GM18867 (cell line): ENCODE results near the gene GID4.

Source experiments
- ATAC-seq: cut with Tn5 transposase; IDR thresholded peaks from one replicate; pipeline ENCODE4 v1.9.1; 2021; ENCODE audit warnings: mild to moderate bottlenecking, moderate library complexity; ENCODE audit not compliant: unreplicated experiment

Gene GID4

GRCh38 chr17:18016426-18016825, 22.8 kb upstream of the GID4 start:
- ATAC-seq: no peak

GRCh38 chr17:18017958-18018357, 21.2 kb upstream of the GID4 start:
- no peak for ATAC-seq

GRCh38 chr17:18018411-18018921, 20.7 kb upstream of the GID4 start:
- ATAC-seq: no peak

- ATAC-seq: no peak
These were observed 19.4 kb upstream of the GID4 start for GRCh38 chr17:18019838-18020154.

- no peak for ATAC-seq
These were observed 18.2 kb upstream of the GID4 start for GRCh38 chr17:18020971-18021370.

DNA sequence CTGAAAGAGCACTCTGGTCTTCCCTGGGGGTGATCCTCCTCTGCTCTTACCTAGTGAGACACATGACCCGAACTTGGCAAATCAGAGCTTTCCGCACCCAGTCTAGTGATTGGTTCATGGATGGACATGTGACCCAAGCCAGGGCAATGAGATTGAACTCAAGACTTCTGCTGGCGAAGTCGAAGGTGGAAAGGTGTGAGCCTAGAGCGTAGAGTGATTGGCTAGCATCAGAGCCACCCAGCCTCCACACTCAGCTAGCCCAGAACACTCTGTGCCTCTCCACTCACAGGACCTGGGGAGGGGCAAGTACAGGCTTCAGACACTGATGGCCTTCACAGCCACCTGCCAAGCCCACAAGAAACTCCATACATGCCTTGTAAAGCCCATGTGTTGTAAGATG, 17.8 kb upstream of the GID4 start:
- no peak for ATAC-seq

GRCh38 chr17:18025241-18025944, 13.8 kb upstream of the GID4 start:
- ATAC-seq: peak; percentile 90

GRCh38 chr17:18025945-18026776, 13.0 kb upstream of the GID4 start:
- ATAC-seq: peak; percentile 38

GRCh38 chr17:18027280-18027679, 11.9 kb upstream of the GID4 start:
- no peak for ATAC-seq

DNA sequence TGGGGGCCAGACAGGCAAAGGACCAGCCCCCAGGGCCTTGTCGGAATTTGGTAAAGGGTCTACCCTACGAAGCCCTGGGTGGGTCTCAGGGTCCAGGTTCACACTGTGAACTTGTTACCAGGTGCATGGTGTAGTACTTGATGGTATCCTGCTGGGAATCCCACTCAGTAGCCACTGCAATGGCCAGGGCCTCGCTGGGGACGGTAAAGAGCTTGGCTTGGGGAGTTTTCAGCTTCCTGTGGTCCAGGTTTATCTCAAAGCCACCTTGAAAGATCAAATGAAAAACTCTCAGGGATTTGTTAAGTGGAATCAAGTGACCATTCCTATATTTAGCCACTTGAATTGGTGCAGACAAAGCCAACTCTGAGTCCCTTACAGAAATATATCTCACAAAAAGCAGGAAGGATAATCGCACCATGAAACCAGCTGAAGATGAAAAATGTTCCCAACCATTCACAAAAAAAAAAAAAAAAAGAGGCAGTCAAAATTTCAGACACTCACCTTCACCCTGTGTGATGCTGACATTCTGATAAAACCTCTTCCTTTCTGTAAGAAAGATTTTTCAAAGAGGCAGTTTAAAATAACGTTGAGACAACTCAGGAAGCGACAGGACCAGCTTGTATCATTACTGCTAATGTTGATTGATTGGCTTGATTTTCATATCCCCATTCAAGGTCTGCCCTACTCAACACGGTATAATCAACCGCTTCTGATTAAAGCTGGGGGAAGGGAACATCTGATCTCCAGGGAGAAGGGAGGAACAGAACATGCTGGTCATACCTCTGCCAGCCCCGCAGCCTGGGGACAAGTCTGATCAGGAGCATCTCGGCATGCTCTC, 10.9 kb upstream of the GID4 start:
- no peak for ATAC-seq

- no peak for ATAC-seq
These were observed 10.2 kb upstream of the GID4 start for GRCh38 chr17:18028952-18029540.

DNA sequence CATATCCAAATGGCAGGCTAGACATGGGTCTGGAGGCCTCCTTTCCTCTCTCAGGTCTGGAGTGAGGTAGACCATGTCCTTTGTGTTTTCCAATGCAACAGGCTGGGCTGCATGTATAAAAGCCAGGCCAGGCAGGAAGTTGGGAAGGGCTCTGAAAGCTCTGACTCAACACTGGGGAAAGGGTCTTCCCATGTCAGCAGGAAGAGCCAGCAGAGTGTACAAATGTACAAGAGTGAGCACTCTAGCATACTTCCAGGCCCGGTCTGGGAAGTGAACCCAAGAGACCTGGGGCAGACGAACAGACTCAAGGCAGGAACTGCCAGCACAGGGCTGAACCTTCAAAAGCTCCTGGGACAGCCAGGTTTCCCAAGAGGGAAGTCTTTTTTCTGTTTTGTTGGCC, 7.3 kb upstream of the GID4 start:
- ATAC-seq: no peak

GRCh38 chr17:18033442-18034099, 5.6 kb upstream of the GID4 start:
- ATAC-seq: peak; percentile 65

DNA sequence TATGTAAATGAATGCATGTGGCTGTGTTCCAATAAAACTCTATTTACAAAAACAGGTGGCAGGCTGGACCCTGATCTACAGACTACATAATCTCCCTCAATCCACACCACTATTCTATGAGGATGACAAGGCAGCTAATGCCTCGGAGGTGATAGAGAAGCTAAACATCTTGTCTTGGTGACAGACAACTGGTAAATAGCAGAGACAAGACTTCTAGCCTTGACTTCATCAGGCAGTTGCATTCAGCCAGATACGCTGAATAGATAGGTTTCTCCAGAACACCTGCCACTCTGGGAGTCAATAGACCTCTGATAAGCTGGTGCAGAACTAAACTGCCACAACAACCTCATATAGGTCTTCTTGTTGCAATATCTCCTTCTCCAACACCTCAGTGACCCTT, 3.5 kb upstream of the GID4 start:
- ATAC-seq: no peak

DNA sequence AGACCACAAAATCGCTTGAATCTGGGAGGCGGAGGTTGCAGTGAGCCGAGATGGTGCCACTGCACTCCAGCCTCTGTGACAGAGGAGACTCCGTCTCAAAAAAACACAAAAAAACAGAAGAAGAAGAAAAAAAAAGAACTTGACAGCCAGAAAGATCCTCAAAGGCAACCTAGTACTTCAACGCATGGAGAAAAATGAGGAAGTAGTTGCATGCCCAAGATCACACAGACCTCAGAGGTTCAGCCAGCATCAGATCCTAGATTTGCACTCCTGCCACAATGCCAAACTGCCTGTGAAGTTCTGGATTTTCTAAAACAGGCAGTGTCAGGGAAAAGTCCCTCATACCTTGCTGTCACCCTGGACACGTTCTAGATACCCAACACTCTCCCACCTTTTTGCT, 1.7 kb upstream of the GID4 start:
- ATAC-seq: no peak

GRCh38 chr17:18038149-18038850, 908 bp upstream of the GID4 start:
- no peak for ATAC-seq

- ATAC-seq: peak; percentile 33
These were observed 490 bp downstream of the GID4 start for GRCh38 chr17:18039535-18040260.

- ATAC-seq: no peak
These were observed 1.2 kb downstream of the GID4 start for GRCh38 chr17:18040261-18040858.

- no peak for ATAC-seq
These were observed 2.6 kb downstream of the GID4 start for GRCh38 chr17:18041776-18042175.
